ENCODE results near the gene STARD3NL.
A peak's percentile ranks its signal among the peaks of the same experiment; 100 is the strongest.

STARD3NL gene, protein sequence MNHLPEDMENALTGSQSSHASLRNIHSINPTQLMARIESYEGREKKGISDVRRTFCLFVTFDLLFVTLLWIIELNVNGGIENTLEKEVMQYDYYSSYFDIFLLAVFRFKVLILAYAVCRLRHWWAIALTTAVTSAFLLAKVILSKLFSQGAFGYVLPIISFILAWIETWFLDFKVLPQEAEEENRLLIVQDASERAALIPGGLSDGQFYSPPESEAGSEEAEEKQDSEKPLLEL

DNA sequence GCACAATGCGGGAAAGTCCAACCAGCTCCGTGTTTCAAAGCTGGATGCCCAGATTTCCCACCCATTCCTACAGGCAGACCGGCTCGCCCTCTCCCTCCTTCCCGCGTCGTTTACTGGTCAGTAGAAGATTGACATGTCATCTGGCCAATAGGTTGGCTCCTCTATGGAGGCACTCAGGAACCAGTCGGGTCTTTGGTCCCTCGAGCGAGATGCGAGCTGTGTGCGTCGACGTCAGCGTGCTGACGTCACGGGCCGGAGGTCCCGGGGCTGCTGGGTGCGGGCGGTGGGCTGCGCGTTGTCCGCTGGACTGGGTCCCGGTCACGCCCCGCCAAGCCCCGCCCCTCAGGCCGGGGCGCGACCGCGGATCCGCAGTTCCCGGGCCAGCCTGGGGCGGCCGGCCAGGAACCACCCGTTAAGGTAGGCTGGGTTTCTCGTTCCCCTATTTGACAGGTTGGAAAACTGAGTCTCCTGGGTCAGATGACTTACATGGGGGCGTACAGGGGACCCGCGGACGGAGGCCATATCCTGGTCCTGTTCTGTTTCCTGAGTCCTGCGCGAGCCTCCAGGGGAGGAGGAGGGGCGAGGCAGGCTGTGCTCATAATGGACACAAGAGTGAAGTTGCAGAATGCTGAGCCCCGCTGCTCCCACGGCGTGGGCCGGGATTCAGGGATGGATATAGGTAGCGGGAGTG, at the start of gene STARD3NL:
TSS of gene STARD3NL (plus strand) at position 242 of the 691 bp plus-strand sequence. CDS start 29,260 bp downstream, outside the sequence.
- Mint-ChIP-seq H3K4me3 (peak within 1 kb of the TSS; percentile 97), H3K27me3 (ENCODE audit: low read depth) (peaks cover 4% of the 10 kb centered on the region), H3K4me1 (ENCODE audit: low read depth) (peaks cover 31% of the 10 kb centered on the region), H3K9me3 (peaks cover 4% of the 10 kb centered on the region), H3K36me3 (ENCODE audit: low read depth) (no peaks in the 10 kb centered on the region), H3K27ac (peak within 1 kb of the TSS; percentile 94)

DNA sequence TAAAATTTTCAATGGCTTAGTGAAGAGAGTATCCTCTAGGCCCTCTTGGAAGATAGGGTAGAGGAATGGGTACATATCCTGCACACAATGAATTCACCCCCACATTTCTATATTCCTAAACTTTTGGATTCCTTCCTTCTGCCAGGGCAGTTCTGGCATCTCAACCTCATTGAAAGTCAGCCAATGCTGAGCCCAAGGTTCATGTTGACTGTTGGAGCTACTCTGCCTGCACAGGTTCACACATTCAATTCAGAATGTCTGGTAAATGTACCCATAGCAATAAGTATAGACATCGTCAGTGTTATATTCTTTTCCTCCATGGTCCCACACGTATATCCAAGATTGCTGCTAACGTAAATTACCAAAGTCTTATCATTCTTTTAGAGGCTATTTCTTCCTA, 48.9 kb upstream of the STARD3NL start:
- peaks cover 15% of the 10 kb centered on the region for H3K27me3 Mint-ChIP-seq (ENCODE audit: low read depth)
- H3K4me1 Mint-ChIP-seq (ENCODE audit: low read depth), result no peaks in the 10 kb centered on the region
- no peaks in the 10 kb centered on the region for H3K36me3 Mint-ChIP-seq (ENCODE audit: low read depth)
- no peak overlapping the region for H3K4me3 Mint-ChIP-seq
- H3K27ac Mint-ChIP-seq, result no peak overlapping the region
- H3K9me3 Mint-ChIP-seq, result no peaks in the 10 kb centered on the region

DNA sequence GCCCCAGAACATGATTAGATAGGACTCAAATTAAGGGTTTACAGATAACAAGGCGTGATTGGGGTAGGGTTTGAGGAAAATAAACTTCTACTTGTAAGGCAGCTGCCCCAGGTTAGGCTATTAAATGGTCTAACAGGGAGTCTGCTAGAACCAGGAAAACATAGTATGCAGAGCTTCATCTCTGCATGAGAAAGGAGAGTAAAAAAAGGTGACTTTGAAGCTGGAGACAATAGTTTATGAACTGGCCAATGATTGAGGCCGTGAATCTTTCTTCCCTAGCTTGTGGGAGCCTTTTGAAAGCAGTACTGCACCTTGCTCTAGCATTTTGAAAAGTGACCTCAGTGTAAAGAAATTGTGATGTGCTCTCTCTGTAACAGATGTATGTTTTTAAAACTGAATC, 48.5 kb upstream of the STARD3NL start:
- Mint-ChIP-seq H3K27me3 (ENCODE audit: low read depth) (peaks cover 15% of the 10 kb centered on the region), H3K4me3 (no peak overlapping the region), H3K36me3 (ENCODE audit: low read depth) (no peaks in the 10 kb centered on the region)

DNA sequence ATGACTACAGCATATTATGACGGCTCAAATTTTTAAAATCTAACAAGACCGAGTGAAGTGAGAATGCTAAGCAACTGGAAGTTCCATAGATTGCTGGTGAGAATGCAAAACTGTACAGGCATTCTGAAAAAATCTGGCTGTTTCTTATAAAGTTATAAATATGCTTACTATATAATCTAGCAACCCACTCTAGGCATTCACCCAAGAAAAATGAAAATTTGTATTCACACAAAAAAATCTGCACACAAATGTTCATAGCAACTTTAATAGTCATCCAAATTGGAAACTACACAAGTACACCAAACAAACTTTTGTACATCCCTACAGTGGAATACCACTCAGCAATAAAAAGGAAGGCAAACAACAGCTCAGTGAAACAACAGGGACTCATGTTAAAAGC, 39.9 kb upstream of the STARD3NL start:
- no peak overlapping the region for H3K4me3 Mint-ChIP-seq
- no peaks in the 10 kb centered on the region for H3K4me1 Mint-ChIP-seq (ENCODE audit: low read depth)
- H3K27me3 Mint-ChIP-seq (ENCODE audit: low read depth), result peaks cover 22% of the 10 kb centered on the region
- H3K36me3 Mint-ChIP-seq (ENCODE audit: low read depth), result no peaks in the 10 kb centered on the region
- no peak overlapping the region for H3K27ac Mint-ChIP-seq
- H3K9me3 Mint-ChIP-seq, result no peaks in the 10 kb centered on the region

More for the DNA sequence above, 48.5 kb upstream of the STARD3NL start:
- Mint-ChIP-seq H3K9me3 (no peaks in the 10 kb centered on the region), H3K4me1 (ENCODE audit: low read depth) (no peaks in the 10 kb centered on the region), H3K27ac (no peak overlapping the region)

DNA sequence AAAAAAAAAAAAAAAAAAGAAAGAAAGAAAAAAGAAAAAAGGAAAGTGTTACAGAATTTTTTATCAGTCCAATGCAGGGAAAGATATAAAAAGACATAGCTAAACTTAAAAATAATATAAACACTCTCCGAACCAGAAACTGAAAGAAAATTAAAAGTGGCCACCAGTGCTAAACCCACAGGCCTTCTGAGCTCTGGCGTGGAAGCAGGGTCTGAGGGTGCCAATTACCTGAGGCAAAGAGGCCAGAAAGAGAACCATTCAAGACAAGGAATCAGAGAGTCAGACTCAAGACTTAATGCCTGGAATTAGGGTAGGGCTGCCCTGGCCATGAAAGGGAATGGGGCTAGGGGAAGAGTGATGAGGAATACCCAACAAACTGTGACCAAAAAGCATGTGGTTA, 36.9 kb upstream of the STARD3NL start:
- H3K27ac Mint-ChIP-seq, result no peak overlapping the region

DNA sequence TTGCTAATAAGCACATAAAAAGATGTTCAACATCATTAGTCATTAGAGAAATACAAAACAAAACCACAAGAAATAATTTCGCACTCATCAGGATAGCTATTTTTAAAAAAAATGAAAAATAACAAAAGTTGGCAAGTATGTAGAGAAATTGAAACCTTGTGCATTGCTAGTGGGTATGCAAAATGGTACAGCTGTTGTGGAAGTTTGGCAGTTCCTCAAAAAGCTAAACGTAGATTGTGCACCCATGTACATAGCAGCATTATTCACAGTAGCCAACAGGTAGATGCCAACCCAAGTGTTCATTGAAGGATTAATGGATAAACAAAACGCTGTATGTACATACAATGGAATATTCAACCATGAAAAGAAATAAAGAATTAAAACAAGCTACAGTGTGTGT, 35.3 kb upstream of the STARD3NL start:
- Mint-ChIP-seq H3K27me3 (ENCODE audit: low read depth) (peaks cover 27% of the 10 kb centered on the region), H3K4me1 (ENCODE audit: low read depth) (no peaks in the 10 kb centered on the region), H3K4me3 (no peak overlapping the region), H3K9me3 (no peaks in the 10 kb centered on the region), H3K27ac (no peak overlapping the region), H3K36me3 (ENCODE audit: low read depth) (no peaks in the 10 kb centered on the region)

More for the DNA sequence above, 36.9 kb upstream of the STARD3NL start:
- Mint-ChIP-seq H3K4me3 (no peak overlapping the region), H3K27me3 (ENCODE audit: low read depth) (peaks cover 21% of the 10 kb centered on the region), H3K4me1 (ENCODE audit: low read depth) (no peaks in the 10 kb centered on the region), H3K36me3 (ENCODE audit: low read depth) (no peaks in the 10 kb centered on the region), H3K9me3 (no peaks in the 10 kb centered on the region)

DNA sequence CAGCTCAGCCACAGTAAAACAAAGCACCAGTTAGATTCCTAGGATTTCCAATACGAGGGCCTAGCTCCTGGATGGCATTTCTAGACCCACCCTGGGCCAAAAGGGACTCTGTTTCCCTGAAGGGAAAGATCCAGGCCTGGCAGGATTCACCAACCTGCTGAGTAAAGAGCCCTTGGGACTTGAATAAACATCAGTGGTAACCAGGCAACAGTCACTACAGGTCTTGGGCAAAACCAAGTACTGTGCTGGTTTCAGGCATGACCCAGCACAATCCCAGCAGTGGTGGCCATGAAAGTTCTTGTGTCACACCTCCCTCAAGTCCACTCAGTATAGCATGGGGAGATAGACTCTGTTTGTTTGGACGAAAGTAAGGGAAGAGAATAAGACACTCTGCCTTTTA, 31.0 kb upstream of the STARD3NL start:
- Mint-ChIP-seq H3K27ac (no peak overlapping the region), H3K9me3 (no peaks in the 10 kb centered on the region), H3K27me3 (ENCODE audit: low read depth) (peaks cover 34% of the 10 kb centered on the region), H3K36me3 (ENCODE audit: low read depth) (no peaks in the 10 kb centered on the region), H3K4me1 (ENCODE audit: low read depth) (no peaks in the 10 kb centered on the region), H3K4me3 (no peak overlapping the region)

DNA sequence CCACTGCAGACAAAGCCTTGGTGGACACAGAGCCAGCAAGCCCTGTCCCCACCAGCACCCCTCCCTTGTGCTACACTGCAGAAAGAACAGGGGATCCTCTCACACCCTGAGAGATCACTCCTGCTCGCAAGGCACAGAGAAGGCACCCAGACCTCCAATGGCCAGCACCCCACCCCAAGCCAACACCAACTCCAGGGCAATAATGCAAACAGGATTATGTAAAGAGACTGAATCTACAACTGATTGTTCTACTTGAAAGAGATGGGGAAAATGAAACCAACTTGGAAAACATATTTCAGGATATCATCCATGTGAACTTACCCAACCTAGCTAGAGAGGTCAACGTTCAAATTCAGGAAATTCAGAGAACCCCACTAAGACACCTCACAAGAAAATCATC, 26.5 kb upstream of the STARD3NL start:
- H3K27ac Mint-ChIP-seq, result no peak overlapping the region
- no peaks in the 10 kb centered on the region for H3K36me3 Mint-ChIP-seq (ENCODE audit: low read depth)
- no peaks in the 10 kb centered on the region for H3K9me3 Mint-ChIP-seq
- no peak overlapping the region for H3K4me3 Mint-ChIP-seq
- no peaks in the 10 kb centered on the region for H3K4me1 Mint-ChIP-seq (ENCODE audit: low read depth)
- peaks cover 56% of the 10 kb centered on the region for H3K27me3 Mint-ChIP-seq (ENCODE audit: low read depth)

DNA sequence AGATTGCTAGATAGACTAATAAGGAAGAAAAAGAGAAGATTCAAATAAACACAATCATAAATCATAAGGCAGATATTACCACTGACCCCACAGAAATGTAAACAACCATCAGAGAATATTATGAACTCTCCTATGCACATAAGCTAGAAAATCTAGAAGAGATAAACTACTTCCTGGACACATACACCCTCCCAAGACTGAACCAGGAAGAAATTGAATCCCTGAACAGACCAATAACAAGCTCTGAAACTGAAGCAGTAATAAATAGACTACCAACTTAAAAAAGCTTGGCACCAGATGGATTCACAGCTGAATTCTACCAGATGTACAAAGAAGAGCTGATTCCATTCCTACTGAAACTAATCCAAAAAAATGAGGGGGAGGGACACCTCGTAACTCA, 24.5 kb upstream of the STARD3NL start:
- Mint-ChIP-seq H3K27me3 (ENCODE audit: low read depth) (peaks cover 50% of the 10 kb centered on the region), H3K36me3 (ENCODE audit: low read depth) (no peaks in the 10 kb centered on the region), H3K4me1 (ENCODE audit: low read depth) (no peaks in the 10 kb centered on the region), H3K4me3 (no peak overlapping the region), H3K27ac (no peak overlapping the region), H3K9me3 (no peaks in the 10 kb centered on the region)

DNA sequence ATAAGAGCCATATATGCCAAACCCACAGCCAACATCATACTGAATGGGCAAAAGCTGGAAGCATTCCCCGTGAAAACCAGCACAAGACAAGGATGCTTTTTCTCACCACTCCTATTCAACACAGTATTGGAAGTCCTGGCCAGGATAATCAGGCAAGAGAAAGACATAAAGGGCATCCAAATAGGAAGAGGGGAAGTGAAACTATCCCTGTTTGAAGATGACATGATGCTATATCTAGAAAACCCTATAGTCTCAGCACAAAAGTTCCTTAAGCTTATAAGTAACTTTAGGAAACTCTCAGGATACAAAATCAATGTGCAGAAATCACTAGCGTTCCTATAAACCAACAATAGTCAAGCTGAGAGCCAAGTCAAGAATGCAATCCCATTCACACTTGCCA, 23.8 kb upstream of the STARD3NL start:
- no peak overlapping the region for H3K27ac Mint-ChIP-seq
- no peaks in the 10 kb centered on the region for H3K4me1 Mint-ChIP-seq (ENCODE audit: low read depth)
- peaks cover 45% of the 10 kb centered on the region for H3K27me3 Mint-ChIP-seq (ENCODE audit: low read depth)
- H3K4me3 Mint-ChIP-seq, result no peak overlapping the region
- H3K9me3 Mint-ChIP-seq, result no peaks in the 10 kb centered on the region
- no peaks in the 10 kb centered on the region for H3K36me3 Mint-ChIP-seq (ENCODE audit: low read depth)

DNA sequence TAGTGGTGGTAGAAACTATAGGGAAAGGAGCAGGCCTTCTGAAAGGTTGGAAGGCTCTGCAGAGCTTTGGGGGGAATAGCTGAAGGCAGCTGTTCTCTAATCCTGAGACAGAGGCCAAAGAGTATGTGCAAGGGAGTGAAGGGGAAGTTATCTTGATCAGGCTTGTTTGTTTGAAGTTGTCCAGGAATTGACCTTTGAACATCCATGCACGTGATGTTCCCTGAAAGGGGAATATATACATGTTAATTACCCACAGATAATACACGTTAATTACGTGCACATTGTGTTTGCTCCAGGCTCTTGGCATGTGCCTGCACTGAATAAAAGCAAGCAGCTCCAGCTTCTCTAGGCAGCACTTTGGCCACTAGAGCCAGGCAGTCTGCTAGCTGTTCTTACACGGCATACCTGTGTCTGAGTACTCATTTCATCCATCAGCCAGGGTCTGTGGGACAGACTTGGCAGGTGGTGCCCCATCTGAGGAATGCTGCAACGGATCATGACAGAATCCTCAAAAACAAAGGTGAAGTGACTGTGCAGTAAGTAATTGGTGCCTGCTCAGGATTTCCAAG, 18.0 kb upstream of the STARD3NL start:
- Mint-ChIP-seq H3K27ac (no peak overlapping the region), H3K36me3 (ENCODE audit: low read depth) (no peaks in the 10 kb centered on the region), H3K4me1 (ENCODE audit: low read depth) (no peaks in the 10 kb centered on the region), H3K4me3 (no peak overlapping the region), H3K9me3 (no peaks in the 10 kb centered on the region), H3K27me3 (ENCODE audit: low read depth) (peaks cover 37% of the 10 kb centered on the region)

DNA sequence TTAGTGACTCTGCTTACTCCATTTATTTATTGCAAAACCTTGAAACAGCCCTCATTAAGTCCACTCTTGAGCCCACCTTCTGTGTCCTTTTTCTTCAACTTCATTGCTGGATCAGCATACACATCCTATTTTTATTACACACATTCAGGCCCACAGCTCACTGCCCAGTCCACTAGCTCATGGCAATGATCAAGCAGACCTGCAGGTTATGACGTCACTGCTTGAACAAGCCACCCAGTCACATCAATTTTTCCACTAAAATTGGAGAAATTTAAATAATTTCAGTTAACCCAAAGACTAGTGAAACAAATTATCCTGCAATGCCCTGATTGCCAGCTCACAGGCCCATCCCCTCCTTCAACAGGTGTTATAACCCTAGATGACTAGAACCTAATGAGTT, 16.0 kb upstream of the STARD3NL start:
- Mint-ChIP-seq H3K27me3 (ENCODE audit: low read depth) (peaks cover 28% of the 10 kb centered on the region), H3K4me1 (ENCODE audit: low read depth) (no peaks in the 10 kb centered on the region)

DNA sequence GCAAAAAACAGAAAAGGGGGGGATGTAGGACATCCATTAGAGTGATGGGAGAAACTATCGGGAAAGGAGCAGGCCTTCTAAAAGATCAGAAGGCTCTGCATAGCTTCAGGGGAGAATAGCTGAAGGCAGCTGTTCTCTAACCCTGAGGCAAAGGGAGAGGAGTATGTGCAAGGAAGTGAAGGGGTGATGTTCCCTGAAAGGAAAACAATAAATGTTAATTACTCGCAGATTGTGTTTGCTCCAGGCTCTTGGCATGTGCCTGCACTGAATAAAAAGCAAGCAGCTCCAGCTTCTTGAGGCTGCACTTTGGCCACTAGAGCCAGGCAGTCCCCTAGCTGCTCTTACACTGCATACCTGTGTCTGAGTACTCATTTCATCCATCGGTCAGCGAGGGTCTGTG, 14.4 kb upstream of the STARD3NL start:
- H3K4me3 Mint-ChIP-seq, result no peak overlapping the region
- H3K27ac Mint-ChIP-seq, result no peak overlapping the region
- H3K27me3 Mint-ChIP-seq (ENCODE audit: low read depth), result peaks cover 40% of the 10 kb centered on the region
- H3K4me1 Mint-ChIP-seq (ENCODE audit: low read depth), result peaks cover 2% of the 10 kb centered on the region
- H3K36me3 Mint-ChIP-seq (ENCODE audit: low read depth), result no peaks in the 10 kb centered on the region
- no peaks in the 10 kb centered on the region for H3K9me3 Mint-ChIP-seq

More for the DNA sequence above, 16.0 kb upstream of the STARD3NL start:
- Mint-ChIP-seq H3K9me3 (no peaks in the 10 kb centered on the region), H3K4me3 (no peak overlapping the region), H3K36me3 (ENCODE audit: low read depth) (no peaks in the 10 kb centered on the region), H3K27ac (no peak overlapping the region)

DNA sequence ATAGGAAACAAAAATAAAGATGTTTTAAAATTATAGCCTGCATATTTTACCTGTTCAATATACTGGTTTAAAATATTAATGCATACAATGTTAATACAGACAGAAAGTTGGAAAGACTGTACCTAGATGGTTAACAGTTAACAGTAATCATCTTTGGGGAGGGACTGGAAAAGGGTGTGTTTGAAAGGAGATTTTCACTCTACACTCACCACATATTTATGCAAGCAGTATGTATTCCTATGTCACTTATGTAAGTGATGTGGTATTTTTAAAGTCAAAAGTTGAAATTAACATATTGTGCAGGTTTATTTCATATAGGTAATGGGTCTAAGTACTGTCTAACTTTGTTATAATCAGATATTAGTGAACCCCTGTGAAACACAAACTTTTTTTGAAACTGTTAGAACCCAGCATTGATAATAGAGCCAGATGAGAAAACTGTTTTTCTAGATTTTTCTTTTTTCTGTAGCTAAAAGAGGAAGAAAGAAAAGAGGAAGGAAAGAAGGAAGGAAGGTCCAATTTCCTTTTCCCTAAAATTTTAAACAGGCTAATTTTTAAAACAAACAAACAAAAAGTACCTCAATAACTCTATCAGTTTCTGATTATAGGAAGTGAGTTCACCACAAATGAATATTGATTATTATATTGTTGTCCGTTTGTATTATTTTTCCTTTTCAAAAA, 9.0 kb upstream of the STARD3NL start:
- H3K4me1 Mint-ChIP-seq (ENCODE audit: low read depth), result peaks cover 12% of the 10 kb centered on the region
- no peak overlapping the region for H3K4me3 Mint-ChIP-seq
- no peak overlapping the region for H3K27ac Mint-ChIP-seq
- H3K9me3 Mint-ChIP-seq, result peaks cover 3% of the 10 kb centered on the region
- no peaks in the 10 kb centered on the region for H3K36me3 Mint-ChIP-seq (ENCODE audit: low read depth)
- peaks cover 38% of the 10 kb centered on the region for H3K27me3 Mint-ChIP-seq (ENCODE audit: low read depth)

DNA sequence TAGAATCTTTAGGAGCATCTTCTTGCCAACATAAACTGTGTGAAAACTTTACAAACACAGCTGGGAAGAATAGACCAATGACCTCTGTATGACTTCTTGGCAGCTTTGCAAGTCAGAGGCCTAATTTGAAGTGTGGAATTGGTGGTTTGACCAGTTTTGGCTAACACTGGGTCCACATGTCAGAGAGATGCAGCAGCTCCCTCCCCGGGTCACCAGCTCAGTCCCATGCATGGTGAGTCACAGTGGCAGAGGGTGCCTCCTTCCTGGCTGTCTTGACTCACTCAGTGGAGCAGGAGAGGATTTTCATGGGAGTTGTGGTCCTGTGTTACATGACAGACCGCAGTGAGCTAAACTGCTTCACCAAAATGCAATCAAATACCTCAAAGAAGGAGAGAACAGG, 8.2 kb upstream of the STARD3NL start:
- H3K36me3 Mint-ChIP-seq (ENCODE audit: low read depth), result no peaks in the 10 kb centered on the region
- no peak overlapping the region for H3K27ac Mint-ChIP-seq
- peaks cover 31% of the 10 kb centered on the region for H3K27me3 Mint-ChIP-seq (ENCODE audit: low read depth)
- H3K9me3 Mint-ChIP-seq, result peaks cover 4% of the 10 kb centered on the region
- H3K4me3 Mint-ChIP-seq, result no peak overlapping the region
- peaks cover 15% of the 10 kb centered on the region for H3K4me1 Mint-ChIP-seq (ENCODE audit: low read depth)
